GM20431 (cell line): Measurements from ENCODE around the gene C1orf159.
"Not testable (repeated sequence)": the region's sequence is repeated elsewhere in the genome, so short reads cannot be mapped to it uniquely, and the experiment has no call there.

Experiments
- in situ Hi-C: fragments of 300-500 bp; cut with MseI, MboI; formaldehyde crosslinking; loops from one replicate; pipeline ENCODE4 v1.15.0; 2020; ENCODE audit warnings: low sequenced_read_pairs; ENCODE audit not compliant: unreplicated experiment

C1orf159 gene

DNA sequence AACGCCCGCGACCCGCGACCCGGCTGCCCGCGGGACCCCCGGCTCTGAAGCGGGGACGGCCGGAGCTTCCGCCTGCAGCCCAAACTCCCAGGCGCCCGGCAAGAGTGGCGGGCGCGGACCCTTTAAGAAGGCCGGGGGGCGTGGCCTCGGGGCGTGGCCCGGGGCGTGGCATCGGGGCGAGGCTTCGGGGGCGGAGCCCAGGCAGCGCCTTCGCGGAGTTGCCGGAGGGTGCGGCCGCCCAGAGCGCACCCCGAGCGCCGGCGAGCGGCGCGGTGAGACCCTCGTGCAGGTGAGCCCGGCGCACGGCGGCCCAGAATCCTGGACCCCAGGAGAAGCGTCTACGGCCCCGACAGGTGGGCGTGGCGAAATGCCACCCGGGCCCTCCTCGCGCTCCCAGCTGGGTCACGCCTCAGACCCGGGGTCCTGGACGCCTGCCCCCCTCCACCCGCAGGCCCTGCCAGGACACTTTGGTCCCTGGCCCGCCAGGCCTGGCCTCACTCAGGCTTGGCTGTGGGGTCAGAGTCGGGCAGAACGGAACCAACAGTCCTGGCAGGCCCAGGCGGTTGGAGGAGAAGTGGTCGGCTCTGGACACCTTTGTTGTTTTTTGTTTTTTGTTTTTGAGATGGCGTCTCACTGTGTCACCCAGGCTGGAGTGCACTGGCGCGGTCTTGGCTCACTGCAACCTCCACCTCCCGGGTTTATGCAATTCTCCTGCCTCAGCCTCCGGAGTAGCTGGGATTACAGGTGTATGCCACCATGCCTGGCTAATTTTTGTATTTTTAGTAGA is 56.2 kb downstream of the C1orf159 start:
- in situ Hi-C loops, result no loop called here

DNA sequence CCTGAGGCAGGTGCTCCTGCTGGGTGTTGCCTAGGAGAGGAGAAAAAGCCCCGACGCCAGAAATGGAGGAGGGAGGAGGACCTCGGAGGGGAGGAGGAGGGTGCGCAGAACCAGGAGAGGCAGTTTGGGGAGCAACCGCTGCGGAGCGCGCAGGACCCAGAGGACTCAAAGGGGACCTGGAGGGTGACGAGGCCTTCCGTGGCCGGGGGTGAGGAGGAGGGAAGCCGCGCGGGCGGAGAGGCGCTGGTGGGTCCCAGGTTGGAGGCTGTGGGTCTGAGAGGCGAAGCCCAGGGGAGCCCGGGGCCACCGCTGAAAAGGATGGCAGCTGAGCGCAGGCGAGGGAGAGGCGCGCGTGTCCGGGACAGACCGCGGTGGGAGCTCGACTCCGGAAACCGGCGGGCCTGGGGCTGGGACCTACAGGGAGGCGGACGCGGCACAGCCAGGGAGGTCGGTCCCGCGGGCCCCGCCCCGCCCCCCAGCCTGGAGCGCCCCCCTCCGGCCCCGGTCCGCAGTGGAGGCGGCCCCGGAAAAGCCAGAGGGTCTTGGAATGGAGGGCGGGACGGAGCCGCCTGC is 56.9 kb downstream of the C1orf159 start:
- in situ Hi-C loops, result no loop called here

DNA sequence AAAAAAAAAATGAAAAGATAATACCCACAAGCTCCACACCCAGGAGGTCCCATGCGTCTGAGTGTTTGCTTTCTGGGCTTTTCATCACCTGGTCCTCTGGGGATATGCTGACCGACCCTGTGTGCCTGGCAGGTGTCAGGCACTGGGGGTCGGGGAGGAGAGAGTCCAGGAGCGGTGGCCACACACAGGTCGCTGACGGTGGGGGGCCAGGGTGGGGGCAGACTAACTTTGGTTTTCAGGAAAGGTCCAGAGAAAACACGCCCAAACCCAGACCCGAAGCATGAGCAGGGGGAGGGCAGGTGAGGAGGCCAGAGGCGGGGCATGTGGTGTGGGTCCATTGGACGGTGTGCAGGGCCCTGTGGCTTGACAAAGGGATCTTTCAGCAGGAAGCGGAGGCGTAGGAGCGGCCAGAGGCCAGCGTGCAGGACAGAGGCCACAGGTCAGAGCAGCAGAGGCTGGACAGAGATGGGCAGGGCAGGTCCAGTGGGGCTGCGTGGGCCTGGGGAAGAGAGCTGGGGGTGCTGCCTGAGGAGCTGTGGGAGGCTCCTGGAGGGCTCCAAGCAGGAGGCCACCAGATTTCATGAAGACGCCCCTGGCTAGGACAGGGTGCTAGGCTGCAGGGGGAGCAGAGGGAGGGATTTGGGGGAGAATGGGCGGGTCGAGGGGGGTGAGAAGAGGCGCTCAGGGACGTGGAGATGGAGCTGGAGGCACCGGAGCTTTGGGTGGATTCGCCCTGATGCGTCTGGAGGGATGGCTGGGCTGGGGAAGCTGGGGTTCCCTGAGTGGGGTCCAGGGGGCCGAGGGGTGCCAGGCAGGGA is 57.6 kb downstream of the C1orf159 start:
- in situ Hi-C loops, result no loop called here

DNA sequence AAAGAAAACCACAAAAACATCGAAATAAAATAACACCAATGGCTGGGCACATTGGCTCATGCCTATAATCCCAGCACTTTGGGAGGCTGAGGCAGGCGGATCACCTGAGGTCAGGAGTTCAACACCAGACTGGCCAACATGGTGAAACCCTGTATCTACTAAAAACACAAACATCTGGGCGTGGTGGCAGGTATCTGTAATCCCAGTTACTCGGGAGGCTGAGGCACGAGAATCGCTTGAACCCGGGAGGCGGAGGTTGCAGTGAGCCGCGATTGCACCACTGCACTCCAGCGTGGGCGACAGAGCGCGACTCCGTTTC is 58.2 kb downstream of the C1orf159 start:
- in situ Hi-C loops, result not testable (repeated sequence)

DNA sequence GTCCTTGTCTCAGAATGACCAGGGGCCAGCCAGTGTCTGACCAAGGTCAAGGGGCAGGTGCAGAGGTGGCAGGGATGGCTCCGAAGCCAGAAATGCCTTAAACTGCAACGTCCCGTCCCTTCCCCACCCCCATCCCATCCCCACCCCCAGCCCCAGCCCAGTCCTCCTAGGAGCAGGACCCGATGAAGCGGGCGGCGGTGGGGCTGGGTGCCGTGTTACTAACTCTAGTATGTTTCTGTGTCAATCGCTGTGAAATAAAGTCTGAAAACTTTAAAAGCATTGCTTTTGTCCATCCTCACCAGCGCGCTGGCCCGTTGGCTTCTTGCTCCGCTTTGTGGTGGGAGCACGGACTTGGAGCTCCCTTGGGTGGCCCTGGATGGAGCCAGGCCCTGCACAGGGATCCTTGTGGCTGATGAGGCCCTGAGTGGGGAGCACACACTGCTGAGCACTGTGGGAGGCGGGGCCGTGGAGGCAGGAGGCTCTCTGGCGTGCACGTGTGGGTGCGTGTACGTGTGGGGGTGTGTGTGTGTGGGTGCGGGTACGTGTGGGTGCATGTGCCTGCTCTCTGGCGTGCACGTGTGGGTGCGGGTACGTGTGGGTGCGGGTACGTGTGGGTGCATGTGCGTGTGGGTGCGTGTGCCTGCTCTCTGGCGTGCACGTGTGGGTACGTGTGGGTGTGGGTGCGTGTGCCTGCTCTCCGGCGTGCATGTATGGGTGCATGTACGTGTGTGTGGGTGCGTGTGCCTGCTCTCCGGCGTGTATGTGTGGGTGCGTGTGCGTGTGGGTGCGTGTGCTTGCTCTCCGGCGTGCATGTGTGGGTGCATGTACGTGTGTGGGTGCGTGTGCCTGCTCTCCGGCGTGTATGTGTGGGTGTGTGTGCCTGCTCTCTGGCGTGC is 59.8 kb downstream of the C1orf159 start:
- in situ Hi-C loops, result no loop called here

DNA sequence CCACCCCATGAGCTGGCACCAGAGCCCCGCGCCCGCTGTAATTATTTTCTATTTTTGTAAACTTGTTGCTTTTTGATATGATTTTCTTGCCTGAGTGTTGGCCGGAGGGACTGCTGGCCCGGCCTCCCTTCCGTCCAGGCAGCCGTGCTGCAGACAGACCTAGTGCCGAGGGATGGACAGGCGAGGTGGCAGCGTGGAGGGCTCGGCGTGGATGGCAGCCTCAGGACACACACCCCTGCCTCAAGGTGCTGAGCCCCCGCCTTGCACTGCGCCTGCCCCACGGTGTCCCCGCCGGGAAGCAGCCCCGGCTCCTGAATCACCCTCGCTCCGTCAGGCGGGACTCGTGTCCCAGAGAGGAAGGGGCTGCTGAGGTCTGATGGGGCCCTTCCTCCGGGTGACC is 60.9 kb downstream of the C1orf159 start:
- in situ Hi-C loops, result no loop called here

DNA sequence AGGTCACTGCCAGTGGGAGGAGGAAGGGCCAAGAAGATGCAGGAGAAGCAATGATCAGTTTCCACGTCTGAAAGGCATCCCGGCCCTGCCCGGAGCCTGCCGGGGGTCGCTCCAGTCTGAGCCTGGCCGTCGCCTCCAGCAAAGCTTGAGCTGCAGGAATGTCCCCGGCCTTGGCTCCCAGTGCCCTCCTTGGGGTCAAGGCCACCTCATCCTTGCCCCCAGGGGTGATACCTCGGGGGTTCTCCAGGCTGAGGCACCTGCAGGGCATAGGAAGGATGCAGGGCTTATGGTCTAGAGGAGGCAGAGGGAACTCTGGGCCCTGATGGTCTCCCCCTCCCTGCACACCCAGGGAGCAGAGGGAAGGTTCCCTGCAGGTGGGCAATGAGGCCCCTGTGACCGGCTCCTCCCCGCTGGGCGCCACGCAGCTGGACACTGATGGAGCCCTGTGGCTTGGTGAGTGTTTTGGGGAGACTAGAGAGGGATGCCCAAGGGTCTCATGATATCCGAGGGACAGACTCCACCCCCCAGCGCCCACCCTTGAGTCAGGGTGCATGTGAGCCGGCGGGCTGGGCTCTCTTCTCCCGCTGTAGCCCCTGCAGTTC is 61.7 kb downstream of the C1orf159 start:
- in situ Hi-C loops, result no loop called here

DNA sequence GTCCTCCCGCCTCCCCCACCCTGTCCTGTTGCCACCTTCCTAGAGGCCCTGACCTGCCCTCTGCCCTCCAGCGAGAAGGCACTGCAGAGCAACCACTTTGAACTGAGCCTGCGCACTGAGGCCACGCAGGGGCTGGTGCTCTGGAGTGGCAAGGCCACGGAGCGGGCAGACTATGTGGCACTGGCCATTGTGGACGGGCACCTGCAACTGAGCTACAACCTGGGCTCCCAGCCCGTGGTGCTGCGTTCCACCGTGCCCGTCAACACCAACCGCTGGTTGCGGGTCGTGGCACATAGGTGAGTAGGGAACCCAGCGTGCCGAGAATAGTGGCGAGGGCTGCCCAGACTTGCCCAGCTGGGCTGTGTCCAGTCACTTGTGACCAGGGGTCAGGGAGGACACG is 62.2 kb downstream of the C1orf159 start:
- in situ Hi-C loops, result no loop called here

DNA sequence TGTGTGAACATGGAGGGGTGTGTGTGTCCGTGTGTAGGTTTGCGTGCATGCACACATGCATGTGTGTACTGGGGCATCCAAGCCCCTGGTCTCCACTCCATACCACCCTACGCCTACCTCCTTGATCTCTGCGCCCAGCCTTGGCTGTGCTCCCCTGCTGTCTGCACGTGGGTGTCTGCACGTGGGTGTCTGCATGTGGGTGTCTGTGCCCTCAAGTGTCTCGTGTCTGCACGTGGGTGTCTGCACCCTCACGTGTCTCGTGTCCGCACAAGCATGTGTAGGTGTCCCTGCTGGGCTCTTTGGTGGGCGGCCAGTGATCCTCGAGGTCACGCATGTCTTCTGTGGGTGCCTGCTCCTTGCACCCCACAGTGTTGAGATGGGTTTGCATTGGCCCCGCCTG is 62.9 kb downstream of the C1orf159 start:
- in situ Hi-C loops, result no loop called here

DNA sequence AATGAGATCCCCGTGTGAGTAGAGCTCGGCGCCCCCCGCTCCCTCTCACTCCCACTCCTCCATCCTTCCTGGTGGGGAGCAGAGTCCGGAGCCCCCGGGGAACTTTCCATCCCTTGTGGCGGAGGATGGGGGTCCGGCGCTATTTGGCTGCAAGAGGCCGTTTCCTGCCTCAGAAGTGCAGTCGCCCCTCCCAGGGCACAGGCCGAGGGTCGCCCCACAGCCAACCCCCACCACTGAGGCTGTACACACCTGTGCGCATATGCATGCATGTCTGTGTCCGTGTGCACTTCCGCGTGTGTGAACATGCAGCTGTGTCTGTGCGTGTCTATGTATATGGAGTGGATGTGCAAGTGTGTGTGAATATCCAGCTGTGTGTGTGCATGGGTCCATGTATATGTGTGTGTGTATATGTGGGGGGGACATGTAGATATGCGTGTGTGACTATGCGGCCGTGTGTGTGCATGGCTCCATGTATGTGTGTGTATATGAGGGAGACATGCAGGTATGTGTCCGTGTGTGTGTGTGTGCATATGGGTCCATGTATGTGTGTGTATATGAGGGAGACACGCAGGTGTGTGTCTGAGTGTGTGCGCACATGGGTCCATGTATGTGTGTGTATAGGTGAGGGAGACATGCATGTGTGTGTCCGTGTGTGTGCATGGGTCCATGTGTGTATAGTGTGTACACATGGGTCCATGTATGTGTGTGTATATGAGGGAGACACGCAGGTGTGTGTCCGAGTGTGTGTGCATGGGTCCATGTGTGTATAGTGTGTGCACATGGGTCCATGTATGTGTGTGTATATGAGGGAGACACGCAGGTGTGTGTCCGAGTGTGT is 63.7 kb downstream of the C1orf159 start:
- in situ Hi-C loops, result no loop called here

DNA sequence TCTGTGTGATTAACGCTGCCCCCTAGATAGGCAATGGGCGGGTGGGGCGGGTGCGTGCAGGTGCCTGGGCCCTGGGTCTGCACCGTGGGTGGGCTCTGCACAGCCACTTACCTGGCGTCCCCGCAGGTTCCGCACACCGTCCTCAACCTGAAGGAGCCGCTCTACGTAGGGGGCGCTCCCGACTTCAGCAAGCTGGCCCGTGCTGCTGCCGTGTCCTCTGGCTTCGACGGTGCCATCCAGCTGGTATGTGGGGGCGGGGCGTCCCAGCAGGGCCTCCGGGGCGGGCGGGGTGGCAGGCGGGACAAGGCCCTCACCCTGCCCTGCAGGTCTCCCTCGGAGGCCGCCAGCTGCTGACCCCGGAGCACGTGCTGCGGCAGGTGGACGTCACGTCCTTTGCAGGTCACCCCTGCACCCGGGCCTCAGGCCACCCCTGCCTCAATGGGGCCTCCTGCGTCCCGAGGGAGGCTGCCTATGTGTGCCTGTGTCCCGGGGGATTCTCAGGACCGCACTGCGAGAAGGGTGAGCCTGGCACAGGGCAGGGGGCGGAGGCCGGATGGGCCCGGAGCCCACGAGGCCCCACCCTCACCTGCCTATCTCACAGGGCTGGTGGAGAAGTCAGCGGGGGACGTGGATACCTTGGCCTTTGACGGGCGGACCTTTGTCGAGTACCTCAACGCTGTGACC is 64.6 kb downstream of the C1orf159 start:
- in situ Hi-C loops, result no loop called here

DNA sequence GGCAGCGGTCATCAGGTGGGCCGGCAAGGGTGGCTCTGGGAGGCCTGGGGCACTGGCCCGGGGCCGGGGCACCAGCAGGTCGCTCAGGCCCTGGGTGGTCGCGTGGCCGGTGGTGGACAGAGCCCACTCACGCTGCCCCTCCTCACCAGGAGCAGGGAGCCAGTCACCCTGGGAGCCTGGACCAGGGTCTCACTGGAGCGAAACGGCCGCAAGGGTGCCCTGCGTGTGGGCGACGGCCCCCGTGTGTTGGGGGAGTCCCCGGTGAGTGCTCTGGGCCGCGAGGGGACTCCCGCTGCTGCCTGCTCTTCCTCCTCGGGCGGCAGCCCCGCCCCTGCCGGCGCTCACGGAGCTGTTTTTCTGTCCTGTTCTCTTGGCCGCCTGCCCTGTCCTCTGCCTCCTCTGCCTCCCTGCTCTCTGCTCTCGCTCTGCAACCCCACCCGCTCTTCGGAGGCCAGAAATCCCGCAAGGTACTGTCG is 65.3 kb downstream of the C1orf159 start:
- in situ Hi-C loops, result no loop called here

DNA sequence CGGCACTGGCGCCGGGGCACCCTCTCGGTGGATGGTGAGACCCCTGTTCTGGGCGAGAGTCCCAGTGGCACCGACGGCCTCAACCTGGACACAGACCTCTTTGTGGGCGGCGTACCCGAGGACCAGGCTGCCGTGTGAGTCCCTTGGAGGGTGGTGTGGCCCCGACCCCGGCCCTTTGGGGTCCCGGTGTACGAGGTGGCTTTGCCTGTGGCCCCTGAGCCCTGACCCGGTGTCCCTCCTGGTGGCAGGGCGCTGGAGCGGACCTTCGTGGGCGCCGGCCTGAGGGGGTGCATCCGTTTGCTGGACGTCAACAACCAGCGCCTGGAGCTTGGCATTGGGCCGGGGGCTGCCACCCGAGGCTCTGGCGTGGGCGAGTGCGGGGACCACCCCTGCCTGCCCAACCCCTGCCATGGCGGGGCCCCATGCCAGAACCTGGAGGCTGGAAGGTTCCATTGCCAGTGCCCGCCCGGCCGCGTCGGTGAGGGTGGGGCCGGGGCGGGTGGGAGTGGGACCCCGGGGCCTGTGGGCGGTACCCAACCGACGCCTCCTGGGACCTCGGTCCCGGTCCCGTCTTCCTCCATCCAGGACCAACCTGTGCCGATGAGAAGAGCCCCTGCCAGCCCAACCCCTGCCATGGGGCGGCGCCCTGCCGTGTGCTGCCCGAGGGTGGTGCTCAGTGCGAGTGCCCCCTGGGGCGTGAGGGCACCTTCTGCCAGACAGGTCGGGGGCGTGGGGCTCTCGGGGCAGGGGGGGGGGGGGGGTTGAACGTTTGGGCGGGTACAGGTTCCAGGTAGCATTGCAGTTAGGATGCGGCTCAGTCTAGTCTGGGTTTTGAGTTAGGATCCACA is 66.3 kb downstream of the C1orf159 start:
- in situ Hi-C loops, result no loop called here

DNA sequence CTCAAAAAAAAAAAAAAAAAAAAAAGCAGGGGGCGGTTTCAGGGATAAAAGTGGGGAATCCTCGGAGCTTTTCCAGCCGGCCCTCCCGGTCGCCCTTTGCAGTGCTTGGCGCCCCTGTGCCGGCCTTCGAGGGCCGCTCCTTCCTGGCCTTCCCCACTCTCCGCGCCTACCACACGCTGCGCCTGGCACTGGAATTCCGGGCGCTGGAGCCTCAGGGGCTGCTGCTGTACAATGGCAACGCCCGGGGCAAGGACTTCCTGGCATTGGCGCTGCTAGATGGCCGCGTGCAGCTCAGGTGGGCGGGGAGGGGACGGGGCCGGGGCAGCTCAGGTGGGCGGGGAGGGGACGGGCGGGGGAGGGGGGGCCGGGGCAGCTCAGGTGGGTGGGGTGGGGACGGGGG is 67.1 kb downstream of the C1orf159 start:
- in situ Hi-C loops, result no loop called here

DNA sequence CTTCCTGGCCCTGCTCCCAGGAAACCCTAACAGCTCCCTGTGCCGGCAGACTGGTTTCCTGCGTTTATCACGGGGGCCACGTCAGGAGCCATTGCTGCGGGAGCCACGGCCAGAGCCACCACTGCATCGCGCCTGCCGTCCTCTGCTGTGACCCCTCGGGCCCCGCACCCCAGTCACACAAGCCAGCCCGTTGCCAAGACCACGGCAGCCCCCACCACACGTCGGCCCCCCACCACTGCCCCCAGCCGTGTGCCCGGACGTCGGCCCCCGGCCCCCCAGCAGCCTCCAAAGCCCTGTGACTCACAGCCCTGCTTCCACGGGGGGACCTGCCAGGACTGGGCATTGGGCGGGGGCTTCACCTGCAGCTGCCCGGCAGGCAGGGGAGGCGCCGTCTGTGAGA is 67.9 kb downstream of the C1orf159 start:
- in situ Hi-C loops, result no loop called here

DNA sequence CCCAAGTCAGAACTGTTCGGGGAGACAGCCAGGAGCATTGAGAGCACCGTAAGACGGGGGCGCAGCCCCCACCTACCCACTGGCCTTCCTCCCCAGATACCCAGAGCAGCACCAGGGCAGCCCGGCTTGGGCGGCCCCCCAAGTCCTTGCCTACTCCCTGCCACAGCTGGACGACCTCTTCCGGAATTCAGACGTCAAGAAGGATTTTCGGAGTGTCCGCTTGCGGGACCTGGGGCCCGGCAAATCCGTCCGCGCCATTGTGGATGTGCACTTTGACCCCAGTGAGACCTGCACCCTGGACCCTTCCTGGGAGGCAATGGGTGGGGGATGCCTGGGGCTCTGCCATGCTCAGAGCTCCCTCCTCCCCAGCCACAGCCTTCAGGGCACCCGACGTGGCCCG is 68.5 kb downstream of the C1orf159 start:
- in situ Hi-C loops, result no loop called here

DNA sequence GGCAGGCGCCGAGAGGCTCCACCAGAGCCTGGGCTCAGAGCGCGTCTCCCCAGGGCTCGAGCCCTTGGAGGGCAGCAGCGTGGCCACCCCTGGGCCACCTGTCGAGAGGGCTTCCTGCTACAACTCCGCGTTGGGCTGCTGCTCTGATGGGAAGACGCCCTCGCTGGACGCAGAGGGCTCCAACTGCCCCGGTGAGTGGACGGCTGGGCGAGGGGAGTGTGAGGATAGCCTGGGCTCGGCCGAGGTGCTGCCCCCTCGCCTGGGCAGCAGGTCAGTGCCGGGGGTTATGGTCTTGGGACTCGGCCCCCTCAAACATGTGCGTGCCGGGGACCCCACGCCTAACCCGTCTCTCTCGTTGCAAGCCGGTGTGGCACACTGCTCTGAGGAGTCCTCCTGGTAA is 69.1 kb downstream of the C1orf159 start:
- in situ Hi-C loops, result no loop called here

DNA sequence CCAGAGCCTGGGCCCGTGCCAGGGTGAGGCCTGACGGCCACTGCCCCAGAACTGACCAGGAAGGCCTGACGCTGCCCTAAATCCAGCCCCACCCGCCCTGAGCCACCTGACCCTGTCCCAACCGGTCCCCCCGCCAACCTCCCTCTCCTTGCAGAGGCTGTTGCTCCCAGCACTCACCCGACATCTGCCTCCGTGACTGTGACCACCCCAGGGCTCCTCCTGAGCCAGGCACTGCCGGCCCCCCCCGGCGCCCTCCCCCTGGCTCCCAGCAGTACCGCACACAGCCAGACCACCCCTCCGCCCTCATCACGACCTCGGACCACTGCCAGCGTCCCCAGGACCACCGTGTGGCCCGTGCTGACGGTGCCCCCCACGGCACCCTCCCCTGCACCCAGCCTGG is 69.6 kb downstream of the C1orf159 start:
- in situ Hi-C loops, result no loop called here
